Sigmoid colon (tissue), 7 donors: ENCODE results near the gene FOXR1. TPM values are rescaled to one million over a fixed set of nuclear protein-coding genes. Genes with fewer than 3 reads are reported as not detected.

ENCODE experiments used
- DNase-seq: peaks from one replicate; pipeline ENCODE4 v3.0.0-alpha.2; 2019
- H3K27ac ChIP-seq, 4 donors: fragments of 200-600 bp; sonication (generic); one replicate each; pipeline ENCODE4 v1.5.1; 2016 to 2019; ENCODE audit warnings: mild to moderate bottlenecking in 1 of 4
- H3K27me3 ChIP-seq, 3 donors: fragments of 200-600 bp; sonication (generic); one replicate each; pipeline ENCODE4 v1.5.1; 2019; ENCODE audit warnings: mild to moderate bottlenecking in 1 of 3
- H3K36me3 ChIP-seq, 4 donors: fragments of 200-600 bp; sonication (generic); one replicate each; pipeline ENCODE4 v1.5.1; 2016 to 2019
- H3K4me1 ChIP-seq, 4 donors: fragments of 200-600 bp; sonication (generic); one replicate each; pipeline ENCODE4 v1.5.1; 2017 to 2019
- H3K4me3 ChIP-seq, 4 donors: fragments of 200-600 bp; sonication (generic); one replicate each; pipeline ENCODE4 v1.5.1; 2017 to 2019; ENCODE audit warnings: mild to moderate bottlenecking in 2 of 4, moderate library complexity in 1 of 4
- H3K9me3 ChIP-seq, 4 donors: fragments of 200-600 bp in 3 of 4; sonication (generic) in 3 of 4; one replicate each; pipeline versions ENCODE4 v1.5.1 to v1.6.1; 2013 to 2019
- CTCF ChIP-seq, 4 experiments: fragments of 450-650 bp in 3 of 4; fragments of 200-600 bp in 1 of 4; IDR thresholded peaks; one replicate each; pipeline ENCODE4 v1.5.1; 2016 to 2019; ENCODE audit warnings: antibody characterized with exemption in 4 of 4, mild to moderate bottlenecking in 3 of 4, moderate library complexity in 2 of 4
- EP300 ChIP-seq, 4 donors: sonication (generic); formaldehyde crosslinking; IDR thresholded peaks; one replicate each; pipeline ENCODE4 v1.6.1; 2017; ENCODE audit warnings: antibody characterized with exemption in 4 of 4
- POLR2A ChIP-seq, 2 donors: fragments of 450-650 bp; IDR thresholded peaks; one replicate each; pipeline ENCODE4 v1.6.1; 2016; ENCODE audit warnings: antibody characterized with exemption in 2 of 2, mild to moderate bottlenecking in 2 of 2, moderate library complexity in 2 of 2
- POLR2AphosphoS5 ChIP-seq, 4 donors: sonication (generic); formaldehyde crosslinking; IDR thresholded peaks; one replicate each; pipeline ENCODE4 v1.6.1; 2017; ENCODE audit warnings: antibody characterized with exemption in 4 of 4
- WGBS, 2 donors: extraction: QIAGEN DNeasy Blood & Tissue Kit; methylation state at CpG; one replicate each; pipeline ENCODE4 v1.1.7; 2013; 5-methylcytosine and 5-hydroxymethylcytosine counted together
- intact Hi-C: fragments of 100-400 bp; cut with DNase I; formaldehyde crosslinking; loops from one replicate; pipeline ENCODE4 v1.15.1; 2023
- polyA plus RNA-seq, 3 donors: library from polyadenylated mRNA; stranded (reverse); fragments of 200-250 nt; gene quantifications; one replicate each; pipeline ENCODE4 v1.2.3, GENCODE V29; 2013
- total RNA-seq, 4 donors: library from RNA; depleted of rRNA; stranded (reverse); fragments of >200 nt; gene quantifications; one replicate each; pipeline ENCODE4 v1.1.0, GENCODE V29; 2016
- donor health status: healthy with polysubstance abuse.
- donor health status: Bipolar disorder and iron deficiency.
- donor health status: healthy.

FOXR1 gene
- total and polyA plus RNA-seq, 7 donors: not detected

- TF ChIP-seq CTCF (IDR thresholded peaks at IDR 0.05): no peak
- peak; percentile 14 to 47 (median 32) for TF ChIP-seq POLR2AphosphoS5 (IDR thresholded peaks at IDR 0.05)
- Histone ChIP-seq H3K36me3 (no peaks in the 10 kb centered on the region), H3K4me1 (peaks cover 0 to 53% (median 45%) of the 10 kb centered on the region in 4 donors), H3K9me3 (no peaks in the 10 kb centered on the region), H3K4me3 (peak overlapping the region; percentile 82 to 91 (median 84)), H3K27ac (peak overlapping the region; percentile 95 to 100 (median 100)), H3K27me3 (no peaks in the 10 kb centered on the region)
- intact Hi-C loops: loop anchor here (1.0 to 5.0 kb wide), 5 partner anchors 22 to 322 kb away; partner anchors contain the start of gene PHLDB1
- 0 to 1% methylated on average over 24 to 25 of the region's 26 CpGs for WGBS, 2 donors
- peak; percentile 97 for DNase-seq
Measured at GRCh38 chr11:118929501-118930093, 42.0 kb upstream of the FOXR1 start.

- Histone ChIP-seq H3K36me3 (no peaks in the 10 kb centered on the region), H3K9me3 (no peaks in the 10 kb centered on the region), H3K4me1 (peaks cover 0 to 53% (median 45%) of the 10 kb centered on the region in 4 donors), H3K4me3 (peak overlapping the region; percentile 82 to 91 (median 84)), H3K27me3 (no peaks in the 10 kb centered on the region), H3K27ac (peak overlapping the region; percentile 95 to 100 (median 100))
- WGBS, 2 donors: 1% methylated on average over 20 of the region's 20 CpGs
- peak; percentile 93 for DNase-seq
- TF ChIP-seq POLR2AphosphoS5 (IDR thresholded peaks at IDR 0.05) (peak in 3 of 4 donors; percentile 15 to 61 (median 35)), POLR2A (IDR thresholded peaks at IDR 0.05) (peak in 1 of 2 donors; percentile 8), EP300 (IDR thresholded peaks at IDR 0.05) (peak in 1 of 4 donors; percentile 17), CTCF (IDR thresholded peaks at IDR 0.05) (peak; percentile 98 to 100 (median 98))
- intact Hi-C loops: loop anchor here (1.0 kb wide), 3 partner anchors 23 to 240 kb away; no protein-coding TSS in a partner anchor
Measured at GRCh38 chr11:118930094-118930712, 41.4 kb upstream of the FOXR1 start.

- H3K27ac ChIP-seq: no peak overlapping the region
- no peaks in the 10 kb centered on the region for H3K9me3 ChIP-seq
- H3K4me3 ChIP-seq: no peak overlapping the region
- DNase-seq: no peak
- no peaks in the 10 kb centered on the region for H3K27me3 ChIP-seq
- H3K36me3 ChIP-seq: no peaks in the 10 kb centered on the region
- TF ChIP-seq EP300 (IDR thresholded peaks at IDR 0.05): no peak
- no peak for TF ChIP-seq CTCF (IDR thresholded peaks at IDR 0.05)
- no peak for TF ChIP-seq POLR2AphosphoS5 (IDR thresholded peaks at IDR 0.05)
- peaks cover 0 to 46% (median 38%) of the 10 kb centered on the region in 4 donors for H3K4me1 ChIP-seq
- intact Hi-C loops: no loop called here
Measured at GRCh38 chr11:118931571-118931970, 40.0 kb upstream of the FOXR1 start.

- H3K4me1 ChIP-seq: peaks cover 0 to 30% (median 26%) of the 10 kb centered on the region in 4 donors
- peak overlapping the region; percentile 55 to 83 (median 76) for H3K27ac ChIP-seq
- H3K9me3 ChIP-seq: no peaks in the 10 kb centered on the region
- no peaks in the 10 kb centered on the region for H3K36me3 ChIP-seq
- H3K4me3 ChIP-seq: no peak overlapping the region
- peak in 1 of 4 donors; percentile 51 for TF ChIP-seq EP300 (IDR thresholded peaks at IDR 0.05)
- TF ChIP-seq POLR2AphosphoS5 (IDR thresholded peaks at IDR 0.05): peak in 3 of 4 donors; percentile 33 to 59 (median 43)
- no peak for TF ChIP-seq POLR2A (IDR thresholded peaks at IDR 0.05)
- no peak for TF ChIP-seq CTCF (IDR thresholded peaks at IDR 0.05)
- no peaks in the 10 kb centered on the region for H3K27me3 ChIP-seq
- DNase-seq: peak; percentile 86
- 34 to 55% methylated on average over 4 of the region's 4 CpGs for WGBS, 2 donors
- intact Hi-C loops: loop anchor here (2.0 kb wide), 1 partner anchor 23 kb away; the partner anchor contains the start of gene UPK2
Measured at GRCh38 chr11:118933486-118933885, 38.1 kb upstream of the FOXR1 start.
